ENCODE measurements around the gene RNF208.

DNA sequence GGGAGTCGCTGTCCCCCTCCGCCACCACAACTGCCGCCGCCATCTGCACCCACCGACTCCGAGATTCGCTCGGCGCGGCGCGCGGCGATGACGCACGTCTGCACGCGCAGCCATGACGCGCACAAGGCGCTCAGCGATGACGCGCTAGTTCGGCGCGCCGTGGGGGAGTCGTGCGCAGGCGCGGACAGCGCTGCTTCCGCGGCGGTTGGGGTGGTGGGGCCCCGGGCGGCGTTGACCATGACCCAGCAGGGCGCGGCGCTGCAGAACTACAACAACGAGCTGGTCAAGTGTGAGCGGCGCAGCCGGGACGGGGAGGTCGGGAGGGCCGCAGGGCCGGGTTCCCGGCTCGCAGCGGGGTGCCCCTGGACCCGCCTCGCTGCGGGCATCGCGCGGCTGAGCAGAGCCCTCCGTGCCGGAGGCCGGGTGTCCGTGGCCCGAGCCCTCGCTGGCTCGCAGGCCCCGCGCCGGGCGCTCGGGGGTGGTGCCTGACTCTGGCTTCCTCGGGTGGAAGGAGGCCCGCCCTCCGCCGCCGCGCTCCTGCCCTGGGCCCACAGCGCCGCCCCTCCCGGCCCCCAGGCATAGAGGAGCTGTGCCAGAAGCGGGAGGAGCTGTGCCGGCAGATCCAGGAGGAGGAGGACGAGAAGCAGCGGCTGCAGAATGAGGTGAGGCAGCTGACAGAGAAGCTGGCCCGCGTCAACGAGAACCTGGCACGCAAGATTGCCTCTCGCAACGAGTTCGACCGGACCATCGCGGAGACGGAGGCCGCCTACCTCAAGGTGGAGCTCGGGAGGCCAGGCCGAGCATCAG, 33.3 kb downstream of the RNF208 start, which contains the start of the genes ANAPC2 and SSNA1:
- no peak for TF ChIP-seq FOXA1 (IDR thresholded peaks at IDR 0.05)
- TF ChIP-seq, protein P1, sequence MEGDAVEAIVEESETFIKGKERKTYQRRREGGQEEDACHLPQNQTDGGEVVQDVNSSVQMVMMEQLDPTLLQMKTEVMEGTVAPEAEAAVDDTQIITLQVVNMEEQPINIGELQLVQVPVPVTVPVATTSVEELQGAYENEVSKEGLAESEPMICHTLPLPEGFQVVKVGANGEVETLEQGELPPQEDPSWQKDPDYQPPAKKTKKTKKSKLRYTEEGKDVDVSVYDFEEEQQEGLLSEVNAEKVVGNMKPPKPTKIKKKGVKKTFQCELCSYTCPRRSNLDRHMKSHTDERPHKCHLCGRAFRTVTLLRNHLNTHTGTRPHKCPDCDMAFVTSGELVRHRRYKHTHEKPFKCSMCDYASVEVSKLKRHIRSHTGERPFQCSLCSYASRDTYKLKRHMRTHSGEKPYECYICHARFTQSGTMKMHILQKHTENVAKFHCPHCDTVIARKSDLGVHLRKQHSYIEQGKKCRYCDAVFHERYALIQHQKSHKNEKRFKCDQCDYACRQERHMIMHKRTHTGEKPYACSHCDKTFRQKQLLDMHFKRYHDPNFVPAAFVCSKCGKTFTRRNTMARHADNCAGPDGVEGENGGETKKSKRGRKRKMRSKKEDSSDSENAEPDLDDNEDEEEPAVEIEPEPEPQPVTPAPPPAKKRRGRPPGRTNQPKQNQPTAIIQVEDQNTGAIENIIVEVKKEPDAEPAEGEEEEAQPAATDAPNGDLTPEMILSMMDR (IDR thresholded peaks at IDR 0.05; ENCODE audit: low read depth, low read length, missing input control), result peak; percentile 12
- peak in 1 of 2 donors; percentile 55 for TF ChIP-seq RAD21 (IDR thresholded peaks at IDR 0.05)
- TF ChIP-seq, protein P2, sequence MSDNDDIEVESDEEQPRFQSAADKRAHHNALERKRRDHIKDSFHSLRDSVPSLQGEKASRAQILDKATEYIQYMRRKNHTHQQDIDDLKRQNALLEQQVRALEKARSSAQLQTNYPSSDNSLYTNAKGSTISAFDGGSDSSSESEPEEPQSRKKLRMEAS (IDR thresholded peaks at IDR 0.05), result no peak
- no peak for TF ChIP-seq YY1 (IDR thresholded peaks at IDR 0.05)
- TF ChIP-seq, protein P3, sequence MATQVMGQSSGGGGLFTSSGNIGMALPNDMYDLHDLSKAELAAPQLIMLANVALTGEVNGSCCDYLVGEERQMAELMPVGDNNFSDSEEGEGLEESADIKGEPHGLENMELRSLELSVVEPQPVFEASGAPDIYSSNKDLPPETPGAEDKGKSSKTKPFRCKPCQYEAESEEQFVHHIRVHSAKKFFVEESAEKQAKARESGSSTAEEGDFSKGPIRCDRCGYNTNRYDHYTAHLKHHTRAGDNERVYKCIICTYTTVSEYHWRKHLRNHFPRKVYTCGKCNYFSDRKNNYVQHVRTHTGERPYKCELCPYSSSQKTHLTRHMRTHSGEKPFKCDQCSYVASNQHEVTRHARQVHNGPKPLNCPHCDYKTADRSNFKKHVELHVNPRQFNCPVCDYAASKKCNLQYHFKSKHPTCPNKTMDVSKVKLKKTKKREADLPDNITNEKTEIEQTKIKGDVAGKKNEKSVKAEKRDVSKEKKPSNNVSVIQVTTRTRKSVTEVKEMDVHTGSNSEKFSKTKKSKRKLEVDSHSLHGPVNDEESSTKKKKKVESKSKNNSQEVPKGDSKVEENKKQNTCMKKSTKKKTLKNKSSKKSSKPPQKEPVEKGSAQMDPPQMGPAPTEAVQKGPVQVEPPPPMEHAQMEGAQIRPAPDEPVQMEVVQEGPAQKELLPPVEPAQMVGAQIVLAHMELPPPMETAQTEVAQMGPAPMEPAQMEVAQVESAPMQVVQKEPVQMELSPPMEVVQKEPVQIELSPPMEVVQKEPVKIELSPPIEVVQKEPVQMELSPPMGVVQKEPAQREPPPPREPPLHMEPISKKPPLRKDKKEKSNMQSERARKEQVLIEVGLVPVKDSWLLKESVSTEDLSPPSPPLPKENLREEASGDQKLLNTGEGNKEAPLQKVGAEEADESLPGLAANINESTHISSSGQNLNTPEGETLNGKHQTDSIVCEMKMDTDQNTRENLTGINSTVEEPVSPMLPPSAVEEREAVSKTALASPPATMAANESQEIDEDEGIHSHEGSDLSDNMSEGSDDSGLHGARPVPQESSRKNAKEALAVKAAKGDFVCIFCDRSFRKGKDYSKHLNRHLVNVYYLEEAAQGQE (IDR thresholded peaks at IDR 0.05), result no peak
- TF ChIP-seq SP1 (IDR thresholded peaks at IDR 0.05), result peak; percentile 22
- TF ChIP-seq, protein P4, sequence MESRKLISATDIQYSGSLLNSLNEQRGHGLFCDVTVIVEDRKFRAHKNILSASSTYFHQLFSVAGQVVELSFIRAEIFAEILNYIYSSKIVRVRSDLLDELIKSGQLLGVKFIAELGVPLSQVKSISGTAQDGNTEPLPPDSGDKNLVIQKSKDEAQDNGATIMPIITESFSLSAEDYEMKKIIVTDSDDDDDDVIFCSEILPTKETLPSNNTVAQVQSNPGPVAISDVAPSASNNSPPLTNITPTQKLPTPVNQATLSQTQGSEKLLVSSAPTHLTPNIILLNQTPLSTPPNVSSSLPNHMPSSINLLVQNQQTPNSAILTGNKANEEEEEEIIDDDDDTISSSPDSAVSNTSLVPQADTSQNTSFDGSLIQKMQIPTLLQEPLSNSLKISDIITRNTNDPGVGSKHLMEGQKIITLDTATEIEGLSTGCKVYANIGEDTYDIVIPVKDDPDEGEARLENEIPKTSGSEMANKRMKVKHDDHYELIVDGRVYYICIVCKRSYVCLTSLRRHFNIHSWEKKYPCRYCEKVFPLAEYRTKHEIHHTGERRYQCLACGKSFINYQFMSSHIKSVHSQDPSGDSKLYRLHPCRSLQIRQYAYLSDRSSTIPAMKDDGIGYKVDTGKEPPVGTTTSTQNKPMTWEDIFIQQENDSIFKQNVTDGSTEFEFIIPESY (IDR thresholded peaks at IDR 0.05), result no peak
- TF ChIP-seq JUND (IDR thresholded peaks at IDR 0.05), result no peak
- TF ChIP-seq GABPA (IDR thresholded peaks at IDR 0.05 in 1 of 2, conservative IDR thresholded peaks at IDR 0.05 in 1 of 2), result peak in 1 of 2 donors; percentile 87
